ENCODE results near the gene ESPN.

DNA sequence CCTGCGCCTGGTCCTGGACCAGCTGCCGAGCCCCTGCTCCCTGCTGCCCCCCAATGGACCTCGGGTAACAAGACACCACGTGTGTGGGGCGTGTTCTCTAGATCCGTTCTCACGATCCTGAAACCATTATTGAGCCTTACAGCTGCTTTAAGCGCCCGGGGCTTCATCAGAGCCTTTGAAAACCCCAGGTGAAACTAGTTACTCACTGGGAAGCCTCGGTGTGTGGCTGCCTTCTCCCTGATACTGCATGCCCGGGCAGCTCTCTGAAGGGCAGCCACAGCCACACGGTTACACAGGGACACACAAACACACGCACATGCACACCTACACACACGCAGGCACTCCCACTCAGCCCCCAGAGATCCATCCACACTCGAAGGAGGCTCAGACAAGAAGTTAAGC lies 10.1 kb upstream of the ESPN start:
- TF ChIP-seq, protein P1, sequence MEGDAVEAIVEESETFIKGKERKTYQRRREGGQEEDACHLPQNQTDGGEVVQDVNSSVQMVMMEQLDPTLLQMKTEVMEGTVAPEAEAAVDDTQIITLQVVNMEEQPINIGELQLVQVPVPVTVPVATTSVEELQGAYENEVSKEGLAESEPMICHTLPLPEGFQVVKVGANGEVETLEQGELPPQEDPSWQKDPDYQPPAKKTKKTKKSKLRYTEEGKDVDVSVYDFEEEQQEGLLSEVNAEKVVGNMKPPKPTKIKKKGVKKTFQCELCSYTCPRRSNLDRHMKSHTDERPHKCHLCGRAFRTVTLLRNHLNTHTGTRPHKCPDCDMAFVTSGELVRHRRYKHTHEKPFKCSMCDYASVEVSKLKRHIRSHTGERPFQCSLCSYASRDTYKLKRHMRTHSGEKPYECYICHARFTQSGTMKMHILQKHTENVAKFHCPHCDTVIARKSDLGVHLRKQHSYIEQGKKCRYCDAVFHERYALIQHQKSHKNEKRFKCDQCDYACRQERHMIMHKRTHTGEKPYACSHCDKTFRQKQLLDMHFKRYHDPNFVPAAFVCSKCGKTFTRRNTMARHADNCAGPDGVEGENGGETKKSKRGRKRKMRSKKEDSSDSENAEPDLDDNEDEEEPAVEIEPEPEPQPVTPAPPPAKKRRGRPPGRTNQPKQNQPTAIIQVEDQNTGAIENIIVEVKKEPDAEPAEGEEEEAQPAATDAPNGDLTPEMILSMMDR (IDR thresholded peaks at IDR 0.05 in 8 of 11, conservative IDR thresholded peaks at IDR 0.05 in 3 of 11): peak in 5 of 11 experiments; percentile 15 to 43 (median 36)
- TF ChIP-seq POLR2AphosphoS5 (IDR thresholded peaks at IDR 0.05): no peak

Measured in spleen (tissue), 7 donors.